Erythroblast (primary cell): ENCODE measurements around the gene PSMD11.

Experiments
- GATA1 ChIP-seq: IDR thresholded peaks from 2 replicates; pipeline ENCODE4 v1.6.1; 2011; ENCODE audit warnings: low read depth, mild to moderate bottlenecking, control low read depth, low read length, moderate library complexity
- POLR2A ChIP-seq: IDR thresholded peaks from 2 replicates; pipeline ENCODE4 v1.6.1; 2011; ENCODE audit warnings: mild to moderate bottlenecking, low read length

GRCh38 chr17:32471652-32472051 is 27.3 kb downstream of the PSMD11 start:
- TF ChIP-seq POLR2A = no peak
- TF ChIP-seq GATA1 = no peak
